ENCODE results near the gene MICOS13. TPM values are rescaled to one million over a fixed set of nuclear protein-coding genes. Genes with fewer than 3 reads are reported as not detected.
A peak's percentile ranks its signal among the peaks of the same experiment; 100 is the strongest.

Gene MICOS13
- total and polyA plus RNA-seq, 8 donors: 26.7 to 63.3 (median 40.3) TPM

DNA sequence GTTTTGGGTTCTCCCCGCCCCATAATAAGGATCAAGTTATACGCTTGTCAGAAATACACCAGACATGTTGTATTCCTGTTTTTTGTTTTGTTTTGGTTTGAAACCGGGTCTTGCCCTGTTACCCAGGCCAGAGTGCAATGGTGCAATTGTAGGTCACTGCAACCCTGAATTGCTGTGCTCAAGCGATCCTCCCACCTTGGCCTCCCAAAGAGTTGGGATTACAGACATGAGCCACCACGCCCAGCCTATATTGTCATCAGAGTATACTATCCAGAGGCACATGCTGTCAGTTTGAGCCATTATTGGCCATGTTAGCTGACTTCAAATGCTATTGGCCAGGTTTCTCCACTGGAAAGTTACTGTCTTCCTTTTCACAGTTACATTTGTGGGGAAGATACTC lies 47.7 kb downstream of the MICOS13 start:
- H3K4me1 ChIP-seq: peaks cover 29 to 91% of the 10 kb centered on the region in 2 donors
- ATAC-seq: no peak

DNA sequence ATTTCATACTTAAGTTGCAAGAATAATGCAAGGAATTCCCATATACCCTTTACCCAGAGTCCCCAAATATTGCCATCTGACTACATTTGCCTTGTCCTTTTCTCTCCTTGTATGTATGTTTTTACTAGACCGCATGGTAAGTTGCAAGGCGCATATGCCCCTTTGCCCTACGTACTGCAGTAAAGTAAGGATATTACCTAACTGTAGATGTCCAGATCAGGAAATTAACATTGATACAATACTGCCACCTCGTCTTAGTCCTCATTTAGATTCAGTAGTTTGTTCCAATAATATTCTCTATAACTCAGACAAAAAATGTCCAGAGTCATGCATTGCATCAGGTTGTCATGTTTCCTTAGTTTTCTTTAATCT lies 48.1 kb downstream of the MICOS13 start:
- Histone ChIP-seq H3K27me3 (no peaks in the 10 kb centered on the region), H3K27ac (peak overlapping the region in 1 of 2 donors; percentile 49), H3K4me3 (no peak overlapping the region), H3K36me3 (peaks cover 0 to 42% of the 10 kb centered on the region in 2 donors), H3K9me3 (no peaks in the 10 kb centered on the region), H3K4me1 (peaks cover 33 to 91% of the 10 kb centered on the region in 2 donors)
- intact Hi-C loops (cut with DNase I): no loop called here
- TF ChIP-seq, protein P1, sequence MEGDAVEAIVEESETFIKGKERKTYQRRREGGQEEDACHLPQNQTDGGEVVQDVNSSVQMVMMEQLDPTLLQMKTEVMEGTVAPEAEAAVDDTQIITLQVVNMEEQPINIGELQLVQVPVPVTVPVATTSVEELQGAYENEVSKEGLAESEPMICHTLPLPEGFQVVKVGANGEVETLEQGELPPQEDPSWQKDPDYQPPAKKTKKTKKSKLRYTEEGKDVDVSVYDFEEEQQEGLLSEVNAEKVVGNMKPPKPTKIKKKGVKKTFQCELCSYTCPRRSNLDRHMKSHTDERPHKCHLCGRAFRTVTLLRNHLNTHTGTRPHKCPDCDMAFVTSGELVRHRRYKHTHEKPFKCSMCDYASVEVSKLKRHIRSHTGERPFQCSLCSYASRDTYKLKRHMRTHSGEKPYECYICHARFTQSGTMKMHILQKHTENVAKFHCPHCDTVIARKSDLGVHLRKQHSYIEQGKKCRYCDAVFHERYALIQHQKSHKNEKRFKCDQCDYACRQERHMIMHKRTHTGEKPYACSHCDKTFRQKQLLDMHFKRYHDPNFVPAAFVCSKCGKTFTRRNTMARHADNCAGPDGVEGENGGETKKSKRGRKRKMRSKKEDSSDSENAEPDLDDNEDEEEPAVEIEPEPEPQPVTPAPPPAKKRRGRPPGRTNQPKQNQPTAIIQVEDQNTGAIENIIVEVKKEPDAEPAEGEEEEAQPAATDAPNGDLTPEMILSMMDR (IDR thresholded peaks at IDR 0.05): no peak
- DNase-seq (no peak), ATAC-seq (no peak)

More for the DNA sequence above, 47.7 kb downstream of the MICOS13 start:
- no peak overlapping the region for H3K4me3 ChIP-seq
- intact Hi-C loops (cut with DNase I): no loop called here
- no peaks in the 10 kb centered on the region for H3K27me3 ChIP-seq
- H3K36me3 ChIP-seq: peaks cover 0 to 38% of the 10 kb centered on the region in 2 donors
- TF ChIP-seq, protein P1 (IDR thresholded peaks at IDR 0.05): no peak
- H3K9me3 ChIP-seq: no peaks in the 10 kb centered on the region
- H3K27ac ChIP-seq: peak overlapping the region in 1 of 2 donors; percentile 49
- no peak for DNase-seq

DNA sequence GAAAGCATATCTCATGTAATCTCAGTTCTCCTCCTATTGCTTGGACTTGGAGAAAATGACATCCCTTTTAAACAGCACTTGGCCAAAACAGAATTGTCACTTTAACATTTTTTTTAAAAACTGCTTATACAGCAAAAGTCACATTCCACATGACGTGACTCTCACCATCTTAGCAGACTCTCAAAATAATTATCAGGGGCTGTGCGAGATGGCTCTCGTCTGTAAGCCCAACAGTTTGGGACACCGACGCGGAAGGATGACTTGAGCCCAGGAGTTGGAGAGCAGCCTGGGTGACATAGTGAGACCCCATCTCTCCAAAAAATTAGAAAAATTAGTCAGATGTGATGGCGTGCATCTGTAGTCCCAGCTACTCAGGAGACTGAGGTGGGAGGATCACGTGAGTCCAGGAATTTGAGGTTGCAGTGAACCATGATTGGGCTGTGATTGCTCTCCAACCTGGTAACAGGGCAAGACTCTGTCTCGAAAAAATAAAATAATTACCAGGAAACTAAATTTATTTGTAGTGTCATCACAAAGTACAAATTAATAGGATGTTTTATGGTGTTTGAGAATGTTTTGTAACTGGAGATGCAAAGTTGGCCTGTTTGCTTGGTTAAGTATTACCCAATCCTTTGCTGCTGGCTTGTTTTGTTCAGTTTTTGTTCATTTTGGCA lies 48.6 kb downstream of the MICOS13 start:
- TF ChIP-seq, protein P1 (IDR thresholded peaks at IDR 0.05): no peak
- H3K4me3 ChIP-seq: no peak overlapping the region
- no peaks in the 10 kb centered on the region for H3K27me3 ChIP-seq
- ATAC-seq: no peak
- intact Hi-C loops (cut with DNase I): no loop called here
- peak in 2 of 4 donors; percentile 24 to 43 for DNase-seq
- H3K4me1 ChIP-seq: peaks cover 34 to 91% of the 10 kb centered on the region in 2 donors
- peaks cover 0 to 47% of the 10 kb centered on the region in 2 donors for H3K36me3 ChIP-seq
- no peaks in the 10 kb centered on the region for H3K9me3 ChIP-seq
- peak overlapping the region in 1 of 2 donors; percentile 49 for H3K27ac ChIP-seq

DNA sequence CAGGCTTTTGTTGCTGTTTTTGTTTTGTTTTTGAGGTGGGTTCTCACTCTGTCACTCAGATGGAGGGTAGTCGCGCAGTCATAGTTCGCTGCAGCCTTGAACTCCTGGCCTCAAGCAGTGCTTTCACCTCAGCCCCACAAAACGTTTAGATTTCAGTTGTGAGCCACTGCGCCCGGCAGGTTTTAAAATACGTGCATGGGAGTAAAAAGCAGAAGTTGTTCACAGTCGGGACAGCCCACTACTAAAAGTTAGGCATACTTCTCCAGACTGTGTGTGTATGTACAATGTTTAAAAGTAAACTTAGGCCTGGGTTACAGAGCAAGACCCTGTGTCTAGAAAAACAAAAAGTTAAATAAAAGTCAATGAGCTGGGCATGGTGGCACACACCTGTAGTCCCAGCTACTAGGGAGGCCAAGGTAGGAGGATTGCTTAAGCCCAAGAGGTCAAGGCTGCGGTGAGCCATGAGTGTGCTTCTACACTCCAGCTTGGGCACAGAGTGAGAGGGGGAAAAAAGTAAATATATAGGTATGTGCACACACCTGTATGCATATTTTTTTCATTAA lies 51.3 kb downstream of the MICOS13 start:
- ATAC-seq (peak; percentile 12), DNase-seq (no peak)
- peaks cover 54 to 95% of the 10 kb centered on the region in 2 donors for H3K4me1 ChIP-seq
- H3K36me3 ChIP-seq: peaks cover 0 to 63% of the 10 kb centered on the region in 2 donors
- no peaks in the 10 kb centered on the region for H3K9me3 ChIP-seq
- intact Hi-C loops (cut with DNase I): no loop called here
- H3K4me3 ChIP-seq: no peak overlapping the region
- TF ChIP-seq, protein P1 (IDR thresholded peaks at IDR 0.05): no peak
- no peaks in the 10 kb centered on the region for H3K27me3 ChIP-seq
- peak overlapping the region; percentile 0 to 64 for H3K27ac ChIP-seq

DNA sequence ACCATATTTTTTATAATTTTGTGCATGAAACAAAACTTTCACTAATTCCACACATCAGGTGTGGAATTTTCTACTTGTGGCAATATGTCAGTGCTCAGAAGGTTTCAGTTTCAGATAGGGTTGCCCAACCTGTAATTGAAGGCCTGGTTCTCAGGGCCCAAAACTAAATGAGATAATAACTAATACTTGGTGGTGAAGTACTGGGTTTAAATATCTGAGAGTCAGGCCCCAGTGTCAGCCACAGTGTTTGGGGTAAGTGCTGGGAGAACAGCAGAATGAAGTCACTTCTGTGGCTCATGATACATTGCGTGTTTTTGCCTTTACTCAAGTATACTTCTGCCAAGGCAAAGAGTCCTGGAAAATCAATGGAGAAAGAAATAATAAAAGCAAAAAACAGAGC lies 51.9 kb downstream of the MICOS13 start:
- DNase-seq: no peak
- H3K27me3 ChIP-seq: no peaks in the 10 kb centered on the region
- peak overlapping the region; percentile 0 to 64 for H3K27ac ChIP-seq
- ATAC-seq: peak; percentile 7
- no peak overlapping the region for H3K4me3 ChIP-seq
- no peaks in the 10 kb centered on the region for H3K9me3 ChIP-seq
- TF ChIP-seq, protein P1 (IDR thresholded peaks at IDR 0.05): no peak
- H3K4me1 ChIP-seq: peaks cover 54 to 95% of the 10 kb centered on the region in 2 donors
- intact Hi-C loops (cut with DNase I): no loop called here
- H3K36me3 ChIP-seq: peaks cover 0 to 63% of the 10 kb centered on the region in 2 donors
